LNCAP (cell line): Measurements from ENCODE around the gene PPP2CA.

Source experiments
- CTCF ChIP-seq: fragments of 450-650 bp; IDR thresholded peaks from 2 replicates; pipeline ENCODE4 v1.5.1; 2017; ENCODE audit warnings: mild to moderate bottlenecking

Gene PPP2CA

GRCh38 chr5:134236318-134236717 is 10.4 kb upstream of the PPP2CA start:
- no peak for TF ChIP-seq CTCF

GRCh38 chr5:134228624-134229023 is 2.8 kb upstream of the PPP2CA start:
- TF ChIP-seq CTCF, result no peak

- TF ChIP-seq CTCF, result no peak
These were observed 1.9 kb upstream of the PPP2CA start for GRCh38 chr5:134227776-134228175.

- no peak for TF ChIP-seq CTCF
These were observed 1.4 kb upstream of the PPP2CA start for GRCh38 chr5:134227259-134227658.

GRCh38 chr5:134226441-134227192 is 744 bp upstream of the PPP2CA start:
- no peak for TF ChIP-seq CTCF

GRCh38 chr5:134224888-134225779 is 739 bp downstream of the PPP2CA start:
- peak; percentile 11; the same call in 1 of the 2 replicates for TF ChIP-seq CTCF

GRCh38 chr5:134223406-134224248 is 2.2 kb downstream of the PPP2CA start:
- TF ChIP-seq CTCF, result no peak
